DND-41 (cell line): ENCODE data around the gene ARHGAP24.

ENCODE experiments used
- EZH2 ChIP-seq: IDR thresholded peaks from 3 replicates; pipeline ENCODE4 v1.6.1; 2012; ENCODE audit warnings: borderline replicate concordance, low read depth, mild to moderate bottlenecking, moderate library complexity, low read length, inconsistent platforms; ENCODE audit not compliant: severe bottlenecking
- TF ChIP-seq, protein P1 (sequence below): IDR thresholded peaks from 2 replicates; pipeline ENCODE4 v1.5.1; 2012; ENCODE audit warnings: borderline replicate concordance, low read length, moderate library complexity, mild to moderate bottlenecking; ENCODE audit not compliant: poor library complexity, severe bottlenecking; ENCODE audit errors: extremely low read depth

DNA sequence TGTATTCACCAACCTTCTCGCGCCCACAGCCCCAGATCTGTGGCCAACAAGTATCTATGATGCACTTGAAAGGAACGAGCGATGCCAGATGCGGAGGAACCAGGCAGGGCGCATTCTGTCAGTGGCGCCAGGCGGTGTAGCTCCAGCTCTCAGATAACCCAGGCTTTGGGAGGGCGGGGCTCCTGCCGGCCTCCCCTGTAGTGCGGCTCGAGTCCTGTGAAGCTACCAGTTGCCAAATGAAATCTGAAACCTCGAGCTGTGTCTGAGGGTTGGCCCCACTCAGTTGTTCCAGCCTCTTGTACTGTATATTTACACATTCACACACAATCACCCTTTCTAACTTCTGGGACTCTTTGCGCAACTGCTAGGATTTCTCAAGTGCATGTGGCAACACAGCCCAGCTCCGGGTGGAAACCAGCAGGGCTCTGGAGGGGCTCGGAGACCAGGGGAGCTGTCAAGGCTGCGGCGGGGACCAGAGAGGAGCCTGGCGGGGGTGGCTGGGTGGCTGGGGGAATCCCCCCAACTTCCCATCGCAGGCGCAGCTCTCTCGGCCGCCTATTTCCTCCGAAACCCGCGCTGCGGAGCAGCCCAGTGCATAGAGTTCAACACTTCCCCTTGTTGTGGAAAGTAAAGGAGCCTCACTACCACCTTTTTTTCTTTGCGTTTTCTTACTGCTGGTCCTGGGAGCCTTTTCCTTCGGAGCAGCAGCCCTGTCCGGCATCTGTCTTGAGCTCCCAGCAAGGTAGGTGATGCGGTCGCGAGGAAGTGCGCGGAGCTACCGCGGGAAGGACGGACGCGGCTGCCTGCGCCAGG is at the start of gene ARHGAP24:
- TF ChIP-seq, protein P1, sequence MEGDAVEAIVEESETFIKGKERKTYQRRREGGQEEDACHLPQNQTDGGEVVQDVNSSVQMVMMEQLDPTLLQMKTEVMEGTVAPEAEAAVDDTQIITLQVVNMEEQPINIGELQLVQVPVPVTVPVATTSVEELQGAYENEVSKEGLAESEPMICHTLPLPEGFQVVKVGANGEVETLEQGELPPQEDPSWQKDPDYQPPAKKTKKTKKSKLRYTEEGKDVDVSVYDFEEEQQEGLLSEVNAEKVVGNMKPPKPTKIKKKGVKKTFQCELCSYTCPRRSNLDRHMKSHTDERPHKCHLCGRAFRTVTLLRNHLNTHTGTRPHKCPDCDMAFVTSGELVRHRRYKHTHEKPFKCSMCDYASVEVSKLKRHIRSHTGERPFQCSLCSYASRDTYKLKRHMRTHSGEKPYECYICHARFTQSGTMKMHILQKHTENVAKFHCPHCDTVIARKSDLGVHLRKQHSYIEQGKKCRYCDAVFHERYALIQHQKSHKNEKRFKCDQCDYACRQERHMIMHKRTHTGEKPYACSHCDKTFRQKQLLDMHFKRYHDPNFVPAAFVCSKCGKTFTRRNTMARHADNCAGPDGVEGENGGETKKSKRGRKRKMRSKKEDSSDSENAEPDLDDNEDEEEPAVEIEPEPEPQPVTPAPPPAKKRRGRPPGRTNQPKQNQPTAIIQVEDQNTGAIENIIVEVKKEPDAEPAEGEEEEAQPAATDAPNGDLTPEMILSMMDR = no peak
- no peak for TF ChIP-seq EZH2
